DOHH2 (cell line): Measurements from ENCODE around the gene C16orf78.

ENCODE experiments used
- EZH2phosphoT487 ChIP-seq: fragments of 200-600 bp; sonication (generic); IDR thresholded peaks from 2 replicates; pipeline ENCODE4 v1.6.1; 2017; ENCODE audit warnings: borderline replicate concordance, mild to moderate bottlenecking, antibody characterized with exemption, low read length, moderate library complexity, mixed read lengths
- TF ChIP-seq, protein P1 (sequence below): fragments of 200-600 bp; sonication (generic); IDR thresholded peaks from one replicate; pipeline ENCODE4 v1.5.1; 2014; ENCODE audit warnings: antibody characterized with exemption, mild to moderate bottlenecking, low read depth, low read length; ENCODE audit not compliant: poor library complexity, severe bottlenecking

DNA sequence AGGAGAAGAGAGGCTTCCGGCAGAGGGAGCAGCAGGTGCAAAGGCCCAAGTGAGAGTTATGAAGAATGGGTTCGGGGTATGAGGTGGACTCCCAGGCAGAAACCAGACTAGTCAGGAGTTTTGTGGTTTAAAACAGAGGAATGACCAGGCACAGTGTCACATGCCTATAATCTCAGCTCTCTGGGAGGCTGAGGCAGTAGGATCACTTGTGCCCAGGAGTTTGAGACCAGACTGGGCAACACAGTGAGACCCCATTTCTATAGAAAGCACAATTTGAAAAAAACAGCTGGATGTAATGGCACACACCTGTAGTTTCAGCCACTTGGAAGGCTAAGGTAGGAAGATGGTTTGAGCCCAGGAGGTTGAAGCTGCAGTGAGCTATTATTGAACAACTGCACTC lies 43.8 kb downstream of the C16orf78 start:
- TF ChIP-seq, protein P1, sequence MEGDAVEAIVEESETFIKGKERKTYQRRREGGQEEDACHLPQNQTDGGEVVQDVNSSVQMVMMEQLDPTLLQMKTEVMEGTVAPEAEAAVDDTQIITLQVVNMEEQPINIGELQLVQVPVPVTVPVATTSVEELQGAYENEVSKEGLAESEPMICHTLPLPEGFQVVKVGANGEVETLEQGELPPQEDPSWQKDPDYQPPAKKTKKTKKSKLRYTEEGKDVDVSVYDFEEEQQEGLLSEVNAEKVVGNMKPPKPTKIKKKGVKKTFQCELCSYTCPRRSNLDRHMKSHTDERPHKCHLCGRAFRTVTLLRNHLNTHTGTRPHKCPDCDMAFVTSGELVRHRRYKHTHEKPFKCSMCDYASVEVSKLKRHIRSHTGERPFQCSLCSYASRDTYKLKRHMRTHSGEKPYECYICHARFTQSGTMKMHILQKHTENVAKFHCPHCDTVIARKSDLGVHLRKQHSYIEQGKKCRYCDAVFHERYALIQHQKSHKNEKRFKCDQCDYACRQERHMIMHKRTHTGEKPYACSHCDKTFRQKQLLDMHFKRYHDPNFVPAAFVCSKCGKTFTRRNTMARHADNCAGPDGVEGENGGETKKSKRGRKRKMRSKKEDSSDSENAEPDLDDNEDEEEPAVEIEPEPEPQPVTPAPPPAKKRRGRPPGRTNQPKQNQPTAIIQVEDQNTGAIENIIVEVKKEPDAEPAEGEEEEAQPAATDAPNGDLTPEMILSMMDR = no peak
- TF ChIP-seq EZH2phosphoT487 = no peak
